NCI-H446 treated with DMSO at 0.1 percent for 48 hours (cell line): Measurements from ENCODE around the gene KCNJ14.
A peak's percentile ranks its signal among the peaks of the same experiment; 100 is the strongest.

Experiments used
- DNase-seq: peaks from one replicate; lab custom pipeline; 2025; lab: John Stamatoyannopoulos, UW

KCNJ14 gene

GRCh38 chr19:48445606-48446481, 9.5 kb upstream of the KCNJ14 start, which contains the start of gene GRWD1:
Gene GRWD1 (plus strand): TSS chr19:48445983. CDS start chr19:48446006, 23 bp downstream.
- DNase-seq, result peak; percentile 99

GRCh38 chr19:48446579-48446978, 8.8 kb upstream of the KCNJ14 start:
- no peak for DNase-seq

GRCh38 chr19:48448563-48448962, 6.8 kb upstream of the KCNJ14 start:
- no peak for DNase-seq

GRCh38 chr19:48450441-48450840, 4.9 kb upstream of the KCNJ14 start:
- no peak for DNase-seq

- DNase-seq, result no peak
Measured at GRCh38 chr19:48450863-48451262, 4.5 kb upstream of the KCNJ14 start.

GRCh38 chr19:48451624-48452023, 3.8 kb upstream of the KCNJ14 start:
- DNase-seq, result no peak

GRCh38 chr19:48452289-48453190, 2.8 kb upstream of the KCNJ14 start:
- no peak for DNase-seq

GRCh38 chr19:48454150-48454730, 1.1 kb upstream of the KCNJ14 start:
- DNase-seq, result no peak

- DNase-seq, result no peak
Measured at GRCh38 chr19:48455908-48456562, 661 bp downstream of the KCNJ14 start.

- DNase-seq, result no peak
Measured at GRCh38 chr19:48456864-48457263, 1.5 kb downstream of the KCNJ14 start.

- DNase-seq, result no peak
Measured at GRCh38 chr19:48458016-48458415, 2.6 kb downstream of the KCNJ14 start.

- DNase-seq, result no peak
Measured at GRCh38 chr19:48461651-48461981, 6.2 kb downstream of the KCNJ14 start.

- no peak for DNase-seq
Measured at GRCh38 chr19:48461982-48462655, 6.7 kb downstream of the KCNJ14 start.

- DNase-seq, result no peak
Measured at GRCh38 chr19:48465215-48465614, 9.8 kb downstream of the KCNJ14 start.

- DNase-seq, result no peak
Measured at GRCh38 chr19:48466561-48467325, 11.4 kb downstream of the KCNJ14 start.

GRCh38 chr19:48468772-48469288, 13.5 kb downstream of the KCNJ14 start:
- peak; percentile 100 for DNase-seq

GRCh38 chr19:48469289-48469881, 14.0 kb downstream of the KCNJ14 start, which contains the start of gene CYTH2:
Gene CYTH2 (plus strand): TSS chr19:48469369. CDS start chr19:48469508, 139 bp downstream.
- peak; percentile 23 for DNase-seq

GRCh38 chr19:48469934-48470680, 14.7 kb downstream of the KCNJ14 start:
- no peak for DNase-seq

GRCh38 chr19:48470856-48471255, 15.5 kb downstream of the KCNJ14 start:
- no peak for DNase-seq
